Aorta (tissue), 5 donors: ENCODE measurements around the gene NPW. TPM values are rescaled to one million over a fixed set of nuclear protein-coding genes. Genes with fewer than 3 reads are reported as not detected.

Experiments
- ATAC-seq: fragments of 200-7000 bp; cut with Tn5 transposase; one replicate; pipeline ENCODE4 v1.9.1; 2022; ENCODE audit warnings: moderate library complexity; ENCODE audit not compliant: low FRiP score
- DNase-seq, 2 donors: peaks; one replicate each; pipeline ENCODE4 v3.0.0-alpha.2; 2020
- H3K27ac ChIP-seq, 2 donors: one replicate each; pipeline ENCODE4 v1.5.1; 2013; ENCODE audit warnings: low read length in 2 of 2, mild to moderate bottlenecking in 2 of 2, moderate library complexity in 2 of 2, control low read depth in 1 of 2, inconsistent platforms in 1 of 2, low read depth in 1 of 2
- H3K27me3 ChIP-seq, 2 donors: one replicate each; pipeline ENCODE4 v1.6.1; 2013; ENCODE audit warnings: control low read depth in 1 of 2, low read length in 1 of 2, mild to moderate bottlenecking in 1 of 2, moderate library complexity in 1 of 2; ENCODE audit not compliant: insufficient read depth in 2 of 2, control insufficient read depth in 1 of 2
- H3K36me3 ChIP-seq, 2 donors: one replicate each; pipeline ENCODE4 v1.6.1; 2013; ENCODE audit warnings: control low read depth in 1 of 2, low read length in 1 of 2, mild to moderate bottlenecking in 1 of 2; ENCODE audit not compliant: insufficient read depth in 2 of 2, control insufficient read depth in 1 of 2
- H3K4me1 ChIP-seq, 2 donors: one replicate each; pipeline ENCODE4 v1.6.1; 2013; ENCODE audit warnings: low read length in 2 of 2, control low read depth in 1 of 2, mild to moderate bottlenecking in 1 of 2, moderate library complexity in 1 of 2; ENCODE audit not compliant: insufficient read depth in 2 of 2, control insufficient read depth in 1 of 2
- H3K4me3 ChIP-seq, 2 donors: one replicate each; pipeline ENCODE4 v1.5.1; 2013; ENCODE audit warnings: low read length in 2 of 2, control low read depth in 1 of 2, mild to moderate bottlenecking in 1 of 2
- H3K9me3 ChIP-seq: one replicate; pipeline ENCODE4 v1.6.1; 2013; ENCODE audit warnings: mild to moderate bottlenecking, low read length; ENCODE audit not compliant: control insufficient read depth
- WGBS, 2 donors: extraction: QIAGEN DNeasy Blood & Tissue Kit; methylation state at CpG; one replicate each; pipeline ENCODE4 v1.1.7; 2013; 5-methylcytosine and 5-hydroxymethylcytosine counted together
- intact Hi-C, 2 donors: fragments of 100-400 bp; cut with DNase I; formaldehyde crosslinking; loops; one replicate each; pipeline versions ENCODE4 v1.14.2 to v1.15.0; 2022
- polyA plus RNA-seq, 2 donors: library from polyadenylated mRNA; stranded (reverse); fragments of 200-250 nt; gene quantifications; one replicate each; pipeline ENCODE4 v1.2.3, GENCODE V29; 2013
- total RNA-seq, 2 donors: library from RNA; stranded (reverse); fragmentation: NEBNext Ultra II Directional; extraction: Animal tissue kit (Norgen Biotek cat#: 25700); gene quantifications; one replicate each; pipeline ENCODE4 v1.2.1, GENCODE V29; 2021
- donor health status: healthy with polysubstance abuse.
- donor health status: Bipolar disorder and iron deficiency.
- donor health status: DM: no; HTN: no; CAD: no.
- donor health status: DM: no; HTN: no; CAD: no.
- donor health status: DM: yes; HTN: yes; CAD: no.

NPW gene
- total and polyA plus RNA-seq, 4 donors = 0.56 to 1.2 TPM; not detected in 2

- intact Hi-C loops = no loop called here
- Histone ChIP-seq H3K9me3 (no peaks in the 10 kb centered on the region), H3K36me3 (no peaks in the 10 kb centered on the region), H3K27ac (no peak overlapping the region), H3K4me1 (no peaks in the 10 kb centered on the region), H3K27me3 (no peaks in the 10 kb centered on the region), H3K4me3 (no peak overlapping the region)
- no peak for DNase-seq
- no peak for ATAC-seq
- WGBS, 2 donors = 2 to 3% methylated on average over 44 to 50 of the region's 50 CpGs
Measured at GRCh38 chr16:1990351-1991134, 29.0 kb upstream of the NPW start.

- DNase-seq = no peak
- H3K4me1 ChIP-seq = no peaks in the 10 kb centered on the region
- H3K4me3 ChIP-seq = no peak overlapping the region
- intact Hi-C loops = no loop called here
- no peaks in the 10 kb centered on the region for H3K36me3 ChIP-seq
- no peak for ATAC-seq
- H3K9me3 ChIP-seq = no peaks in the 10 kb centered on the region
- H3K27ac ChIP-seq = no peak overlapping the region
- 6 to 11% methylated on average over 17 to 18 of the region's 18 CpGs for WGBS, 2 donors
- H3K27me3 ChIP-seq = no peaks in the 10 kb centered on the region
Measured at GRCh38 chr16:1991135-1991551, 28.4 kb upstream of the NPW start.

GRCh38 chr16:1991588-1991947 is 28.0 kb upstream of the NPW start:
- Histone ChIP-seq H3K4me1 (no peaks in the 10 kb centered on the region), H3K27me3 (no peaks in the 10 kb centered on the region), H3K27ac (no peak overlapping the region), H3K36me3 (no peaks in the 10 kb centered on the region), H3K4me3 (no peak overlapping the region), H3K9me3 (no peaks in the 10 kb centered on the region)
- ATAC-seq (no peak), DNase-seq (no peak)
- WGBS, 2 donors = 12 to 16% methylated on average over 21 to 22 of the region's 22 CpGs
- intact Hi-C loops = no loop called here

GRCh38 chr16:1991948-1992703 is 27.5 kb upstream of the NPW start:
- H3K36me3 ChIP-seq = no peaks in the 10 kb centered on the region
- DNase-seq (peak; percentile 98), ATAC-seq (peak; percentile 91)
- no peak overlapping the region for H3K27ac ChIP-seq
- H3K4me1 ChIP-seq = no peaks in the 10 kb centered on the region
- H3K4me3 ChIP-seq = no peak overlapping the region
- H3K27me3 ChIP-seq = no peaks in the 10 kb centered on the region
- WGBS, 2 donors = 3% methylated on average over 49 to 96 of the region's 96 CpGs
- H3K9me3 ChIP-seq = no peaks in the 10 kb centered on the region
- intact Hi-C loops = no loop called here

GRCh38 chr16:1992704-1993317 is 26.8 kb upstream of the NPW start:
- Histone ChIP-seq H3K4me3 (no peak overlapping the region), H3K9me3 (no peaks in the 10 kb centered on the region), H3K36me3 (no peaks in the 10 kb centered on the region), H3K4me1 (no peaks in the 10 kb centered on the region), H3K27ac (no peak overlapping the region), H3K27me3 (no peaks in the 10 kb centered on the region)
- WGBS, 2 donors = 40 to 41% methylated on average over 46 to 50 of the region's 50 CpGs
- ATAC-seq (peak; percentile 19), DNase-seq (no peak)
- intact Hi-C loops = no loop called here

- DNase-seq (no peak), ATAC-seq (no peak)
- WGBS, 2 donors = 51 to 52% methylated on average over 2 of the region's 2 CpGs
- H3K27me3 ChIP-seq = no peaks in the 10 kb centered on the region
- H3K4me1 ChIP-seq = no peaks in the 10 kb centered on the region
- no peak overlapping the region for H3K4me3 ChIP-seq
- no peak overlapping the region for H3K27ac ChIP-seq
- no peaks in the 10 kb centered on the region for H3K9me3 ChIP-seq
- intact Hi-C loops = no loop called here
- peaks cover 0 to 2% of the 10 kb centered on the region in 2 donors for H3K36me3 ChIP-seq
Measured at GRCh38 chr16:1993731-1994131, 25.9 kb upstream of the NPW start.

- intact Hi-C loops = no loop called here
- 85 to 87% methylated on average over 23 to 26 of the region's 26 CpGs for WGBS, 2 donors
- no peak for ATAC-seq
- Histone ChIP-seq H3K9me3 (no peaks in the 10 kb centered on the region), H3K4me3 (no peak overlapping the region), H3K27me3 (no peaks in the 10 kb centered on the region), H3K27ac (no peak overlapping the region), H3K4me1 (no peaks in the 10 kb centered on the region), H3K36me3 (peaks cover 0 to 17% of the 10 kb centered on the region in 2 donors)
- DNase-seq = no peak
Measured at GRCh38 chr16:1997494-1998359, 21.9 kb upstream of the NPW start.

- Histone ChIP-seq H3K36me3 (peaks cover 0 to 17% of the 10 kb centered on the region in 2 donors), H3K27ac (no peak overlapping the region), H3K4me3 (no peak overlapping the region), H3K9me3 (no peaks in the 10 kb centered on the region), H3K27me3 (no peaks in the 10 kb centered on the region), H3K4me1 (no peaks in the 10 kb centered on the region)
- 93 to 94% methylated on average over 26 to 27 of the region's 27 CpGs for WGBS, 2 donors
- DNase-seq = no peak
- ATAC-seq = no peak
- intact Hi-C loops = no loop called here
Measured at GRCh38 chr16:1998360-1998835, 21.2 kb upstream of the NPW start.
